NCI-H187 (cell line): ENCODE measurements around the gene GLDC.
"Not testable (repeated sequence)": the region's sequence is repeated elsewhere in the genome, so short reads cannot be mapped to it uniquely, and the experiment has no call there.

ENCODE experiments used
- DNase-seq, 2 experiments: peaks; one replicate each; lab custom pipeline; 2025; lab: John Stamatoyannopoulos, UW

Gene GLDC

GRCh38 chr9:6565312-6565711 is 80.2 kb downstream of the GLDC start:
- DNase-seq, result no peak

GRCh38 chr9:6564868-6565267 is 80.7 kb downstream of the GLDC start:
- DNase-seq, result no peak

- no peak for DNase-seq
Observed at GRCh38 chr9:6564360-6564759, 81.2 kb downstream of the GLDC start.

GRCh38 chr9:6562871-6563430 is 82.6 kb downstream of the GLDC start:
- no peak for DNase-seq

- no peak for DNase-seq
Observed at GRCh38 chr9:6562201-6562600, 83.3 kb downstream of the GLDC start.

- peak in 1 of 2 experiments; percentile 46 for DNase-seq
Observed at GRCh38 chr9:6557883-6558616, 87.5 kb downstream of the GLDC start.

- no peak for DNase-seq
Observed at GRCh38 chr9:6553866-6554265, 91.7 kb downstream of the GLDC start.

- DNase-seq, result no peak
Observed at GRCh38 chr9:6552498-6553121, 92.9 kb downstream of the GLDC start.

GRCh38 chr9:6552033-6552432 is 93.5 kb downstream of the GLDC start:
- DNase-seq, result no peak

- DNase-seq, result no peak
Observed at GRCh38 chr9:6551136-6551535, 94.4 kb downstream of the GLDC start.

GRCh38 chr9:6549106-6549800 is 96.3 kb downstream of the GLDC start:
- DNase-seq, result peak in 1 of 2 experiments; percentile 73

GRCh38 chr9:6545017-6545691 is 100.4 kb downstream of the GLDC start:
- DNase-seq, result no peak

- DNase-seq, result no peak
Observed at GRCh38 chr9:6543204-6543603, 102.3 kb downstream of the GLDC start.

GRCh38 chr9:6542617-6543016 is 102.9 kb downstream of the GLDC start:
- not testable (repeated sequence) for DNase-seq

GRCh38 chr9:6538666-6539071 is 106.9 kb downstream of the GLDC start:
- no peak for DNase-seq

- no peak for DNase-seq
Observed at GRCh38 chr9:6535594-6535993, 109.9 kb downstream of the GLDC start.

- no peak for DNase-seq
Observed at GRCh38 chr9:6525326-6526045, 120.0 kb downstream of the GLDC start.

GRCh38 chr9:6522263-6522662 is 123.3 kb downstream of the GLDC start:
- no peak for DNase-seq

- DNase-seq, result no peak
Observed at GRCh38 chr9:6512085-6512657, 133.4 kb downstream of the GLDC start.

GRCh38 chr9:6506571-6506970 is 139.0 kb downstream of the GLDC start:
- DNase-seq, result no peak

- DNase-seq, result no peak
Observed at GRCh38 chr9:6502399-6502798, 143.1 kb downstream of the GLDC start.
